ENCODE data around the gene TMOD1. TPM values are rescaled to one million over a fixed set of nuclear protein-coding genes. Genes with fewer than 3 reads are reported as not detected.
"Not testable (repeated sequence)": the region's sequence is repeated elsewhere in the genome, so short reads cannot be mapped to it uniquely, and the experiment has no call there.

Gene TMOD1
- total RNA-seq, 6 donors from 2014 or later, result 4.4 to 12.6 (median 8.8) TPM

DNA sequence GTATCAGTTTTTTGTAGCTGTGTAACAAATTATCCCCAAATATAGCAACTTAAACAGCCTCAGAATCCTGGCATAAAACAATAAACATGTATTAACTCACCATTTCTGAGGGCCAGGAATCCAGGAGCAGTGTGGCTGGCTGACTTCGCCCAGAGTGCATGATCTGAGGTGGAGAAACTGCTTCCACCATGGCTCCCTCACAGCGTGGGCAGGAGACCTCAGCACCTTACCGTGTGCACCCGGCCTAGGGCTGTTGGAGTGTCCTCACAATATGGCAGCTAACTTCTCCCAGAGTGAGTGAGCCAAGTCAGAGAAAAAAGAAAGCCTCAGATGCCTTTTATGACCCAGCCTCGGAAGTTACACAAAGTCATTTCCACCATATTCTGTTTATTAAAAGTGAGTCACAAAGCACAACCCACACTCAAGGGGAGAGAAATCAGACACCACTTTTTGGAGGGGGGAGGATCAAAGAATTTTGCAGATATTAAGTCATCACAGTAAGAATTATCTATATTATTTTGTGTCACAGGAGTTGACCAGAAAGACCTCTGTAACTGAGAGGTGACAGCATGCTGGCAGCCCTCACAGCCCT is 72.1 kb downstream of the TMOD1 start:
- H3K9me3 ChIP-seq, result no peaks in the 10 kb centered on the region
- no peak overlapping the region for H3K4me3 ChIP-seq
- no peak for TF ChIP-seq EP300 (IDR thresholded peaks at IDR 0.05)
- no peak for TF ChIP-seq POLR2A (IDR thresholded peaks at IDR 0.05)
- no peak for TF ChIP-seq POLR2AphosphoS5 (IDR thresholded peaks at IDR 0.05)
- TF ChIP-seq, protein P1, sequence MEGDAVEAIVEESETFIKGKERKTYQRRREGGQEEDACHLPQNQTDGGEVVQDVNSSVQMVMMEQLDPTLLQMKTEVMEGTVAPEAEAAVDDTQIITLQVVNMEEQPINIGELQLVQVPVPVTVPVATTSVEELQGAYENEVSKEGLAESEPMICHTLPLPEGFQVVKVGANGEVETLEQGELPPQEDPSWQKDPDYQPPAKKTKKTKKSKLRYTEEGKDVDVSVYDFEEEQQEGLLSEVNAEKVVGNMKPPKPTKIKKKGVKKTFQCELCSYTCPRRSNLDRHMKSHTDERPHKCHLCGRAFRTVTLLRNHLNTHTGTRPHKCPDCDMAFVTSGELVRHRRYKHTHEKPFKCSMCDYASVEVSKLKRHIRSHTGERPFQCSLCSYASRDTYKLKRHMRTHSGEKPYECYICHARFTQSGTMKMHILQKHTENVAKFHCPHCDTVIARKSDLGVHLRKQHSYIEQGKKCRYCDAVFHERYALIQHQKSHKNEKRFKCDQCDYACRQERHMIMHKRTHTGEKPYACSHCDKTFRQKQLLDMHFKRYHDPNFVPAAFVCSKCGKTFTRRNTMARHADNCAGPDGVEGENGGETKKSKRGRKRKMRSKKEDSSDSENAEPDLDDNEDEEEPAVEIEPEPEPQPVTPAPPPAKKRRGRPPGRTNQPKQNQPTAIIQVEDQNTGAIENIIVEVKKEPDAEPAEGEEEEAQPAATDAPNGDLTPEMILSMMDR (IDR thresholded peaks at IDR 0.05), result no peak
- no peaks in the 10 kb centered on the region for H3K27me3 ChIP-seq
- ATAC-seq (ENCODE audit: low FRiP score in 2 of 2) (no peak), DNase-seq (no peak)
- WGBS, 2 donors, result 84 to 92% methylated on average over 3 to 5 of the region's 5 CpGs
- H3K4me1 ChIP-seq, result no peaks in the 10 kb centered on the region
- H3K27ac ChIP-seq, result no peak overlapping the region
- H3K36me3 ChIP-seq, result peaks cover 0 to 23% (median 0%) of the 10 kb centered on the region in 4 donors

DNA sequence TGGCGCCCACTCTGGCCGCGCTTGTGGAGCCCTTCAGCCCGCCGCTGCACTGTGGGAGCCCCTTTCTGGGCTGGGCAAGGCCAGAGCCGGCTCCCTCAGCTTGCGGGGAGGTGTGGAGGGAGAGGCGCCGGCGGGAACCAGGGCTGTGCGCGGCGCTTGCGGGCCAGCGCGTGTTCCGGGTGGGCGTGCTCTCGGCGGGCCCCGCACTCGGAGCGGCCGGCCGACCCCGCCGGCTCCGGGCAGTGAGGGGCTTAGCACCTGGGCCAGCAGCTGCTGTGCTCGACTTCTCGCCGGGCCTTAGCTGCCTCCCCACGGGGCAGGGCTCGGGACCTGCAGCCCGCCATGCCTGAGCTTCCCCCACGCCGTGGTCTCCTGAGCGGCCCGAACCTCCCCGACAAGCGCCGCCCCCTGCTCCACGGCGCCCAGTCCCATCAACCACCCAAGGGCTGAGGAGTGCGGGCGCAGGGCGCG is 72.7 kb downstream of the TMOD1 start:
- H3K9me3 ChIP-seq; ATAC-seq (ENCODE audit: low FRiP score in 2 of 2); H3K4me1 ChIP-seq; H3K27me3 ChIP-seq; H3K27ac ChIP-seq; H3K4me3 ChIP-seq: not testable (repeated sequence)
- peak in 1 of 2 donors; percentile 80 for DNase-seq
- 96 to 97% methylated on average over 12 to 36 of the region's 47 CpGs for WGBS, 2 donors
- H3K36me3 ChIP-seq, result peaks cover 0 to 18% (median 0%) of the 10 kb centered on the region in 4 donors

DNA sequence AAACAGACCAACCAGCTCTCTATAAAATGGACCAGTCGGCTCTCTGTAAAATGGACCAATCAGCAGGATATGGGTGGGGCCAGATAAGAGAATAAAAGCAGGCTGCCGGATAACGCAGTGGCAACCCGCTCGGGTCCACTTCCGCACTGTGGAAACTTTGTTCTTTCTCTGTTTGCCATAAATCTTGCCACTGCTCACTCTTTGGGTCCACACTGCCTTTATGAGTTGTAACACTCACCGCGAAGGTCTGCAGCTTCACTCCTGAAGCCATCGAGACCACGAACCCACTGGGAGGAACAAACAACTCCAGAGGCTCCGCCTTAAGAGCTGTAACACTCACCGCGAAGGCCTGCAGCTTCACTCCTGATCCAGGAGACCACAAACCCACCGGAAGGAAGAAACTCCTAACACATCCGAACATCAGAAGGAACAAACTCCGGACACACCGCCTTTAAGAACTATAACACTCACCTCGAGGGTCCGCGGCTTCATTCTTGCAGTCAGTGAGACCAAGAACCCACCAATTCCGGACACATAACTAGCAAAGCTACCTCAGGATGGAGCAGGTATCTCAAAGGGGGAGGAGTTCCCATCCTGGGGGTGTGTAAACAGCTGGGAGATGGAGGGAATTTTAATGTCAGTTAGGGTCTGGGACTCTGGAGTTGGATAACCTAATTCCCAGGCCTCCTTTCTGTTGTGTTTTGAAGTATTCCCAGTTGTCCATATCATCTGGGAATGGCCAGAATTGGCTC is 73.6 kb downstream of the TMOD1 start:
- not testable (repeated sequence) for H3K27me3 ChIP-seq; H3K27ac ChIP-seq; ATAC-seq (ENCODE audit: low FRiP score in 2 of 2); H3K9me3 ChIP-seq; H3K4me1 ChIP-seq; DNase-seq
- Histone ChIP-seq H3K36me3 (peaks cover 0 to 10% (median 0%) of the 10 kb centered on the region in 4 donors), H3K4me3 (peak overlapping the region in 3 of 4 donors; percentile 17 to 32 (median 22))
- TF ChIP-seq POLR2A (IDR thresholded peaks at IDR 0.05) (peak in 1 of 4 donors; percentile 31), POLR2AphosphoS5 (IDR thresholded peaks at IDR 0.05) (peak in 1 of 2 donors; percentile 22)
- 76 to 82% methylated on average over 16 to 21 of the region's 21 CpGs for WGBS, 2 donors

DNA sequence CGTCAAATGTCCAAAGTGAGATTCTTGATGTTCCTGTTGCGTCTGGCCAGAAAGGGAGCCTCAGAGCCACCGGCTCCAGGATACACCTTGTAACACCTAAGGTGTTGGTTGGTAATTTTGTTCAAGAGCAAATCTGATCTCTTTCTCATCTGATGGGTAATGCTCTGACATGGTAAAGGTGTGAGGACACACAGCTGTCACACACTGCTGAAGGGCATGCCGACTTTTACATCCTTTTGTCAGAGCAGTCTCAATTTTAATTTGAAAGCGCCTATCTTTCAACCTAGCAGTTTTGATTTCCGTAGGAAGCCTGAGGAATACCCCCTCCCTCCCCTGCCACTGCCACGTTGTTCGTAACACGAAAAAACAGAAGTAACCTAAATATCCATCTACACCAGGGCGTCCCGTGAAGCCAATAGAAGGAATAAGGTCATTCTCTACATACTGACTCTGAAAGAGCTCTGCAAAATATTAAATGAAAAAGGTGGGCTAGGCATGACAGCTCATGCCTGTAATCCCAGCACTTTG is 74.3 kb downstream of the TMOD1 start:
- Histone ChIP-seq H3K27ac (no peak overlapping the region), H3K4me3 (peak overlapping the region in 3 of 4 donors; percentile 17 to 32 (median 22)), H3K4me1 (no peaks in the 10 kb centered on the region), H3K27me3 (no peaks in the 10 kb centered on the region), H3K36me3 (peaks cover 0 to 4% (median 0%) of the 10 kb centered on the region in 4 donors), H3K9me3 (no peaks in the 10 kb centered on the region)
- 68 to 73% methylated on average over 11 of the region's 11 CpGs for WGBS, 2 donors
- TF ChIP-seq, protein P1 (IDR thresholded peaks at IDR 0.05), result no peak
- no peak for TF ChIP-seq POLR2A (IDR thresholded peaks at IDR 0.05)
- no peak for TF ChIP-seq POLR2AphosphoS5 (IDR thresholded peaks at IDR 0.05)
- no peak for TF ChIP-seq EP300 (IDR thresholded peaks at IDR 0.05)
- DNase-seq, result no peak
- no peak for ATAC-seq (ENCODE audit: low FRiP score in 2 of 2)

DNA sequence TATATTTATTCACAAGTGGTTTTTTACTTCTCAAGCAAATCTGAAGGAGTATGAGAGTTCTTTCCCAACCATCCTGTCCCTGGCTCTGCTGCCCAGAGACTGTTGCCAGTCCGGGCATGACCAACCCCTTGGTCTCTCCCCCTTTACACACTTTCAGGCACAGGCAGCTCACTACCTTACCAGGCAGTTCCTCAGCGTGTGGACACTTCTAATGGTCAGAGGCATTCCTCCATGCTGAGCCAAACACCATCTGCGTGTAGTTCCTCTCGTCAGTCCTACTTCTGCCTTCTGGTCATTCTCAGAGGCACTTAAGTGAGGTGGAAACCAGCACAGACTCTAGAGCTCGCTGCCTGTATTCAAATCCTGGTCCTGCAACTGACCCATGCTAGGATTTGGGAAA is 75.6 kb downstream of the TMOD1 start:
- 72 to 81% methylated on average over 5 of the region's 5 CpGs for WGBS, 2 donors
- Histone ChIP-seq H3K4me1 (no peaks in the 10 kb centered on the region), H3K9me3 (no peaks in the 10 kb centered on the region), H3K27me3 (no peaks in the 10 kb centered on the region), H3K27ac (no peak overlapping the region), H3K36me3 (peaks cover 0 to 2% (median 0%) of the 10 kb centered on the region in 4 donors), H3K4me3 (no peak overlapping the region)
- TF ChIP-seq POLR2A (IDR thresholded peaks at IDR 0.05) (no peak), POLR2AphosphoS5 (IDR thresholded peaks at IDR 0.05) (no peak), EP300 (IDR thresholded peaks at IDR 0.05) (no peak)
- TF ChIP-seq, protein P1 (IDR thresholded peaks at IDR 0.05), result no peak
- ATAC-seq (ENCODE audit: low FRiP score in 2 of 2) (no peak), DNase-seq (no peak)
